Tibial nerve (tissue), 3 donors: ENCODE results near the gene ARHGAP6.

Experiments
- CTCF ChIP-seq, 5 experiments: fragments of 200-600 bp in 3 of 5; fragments of 450-650 bp in 2 of 5; sonication (generic) in 3 of 5; IDR thresholded peaks; one replicate each; pipeline ENCODE4 v1.5.1; 2016 to 2019; ENCODE audit warnings: antibody characterized with exemption in 5 of 5, mild to moderate bottlenecking in 3 of 5, moderate library complexity in 2 of 5
- POLR2A ChIP-seq, 2 donors: fragments of 450-650 bp; IDR thresholded peaks; one replicate each; pipeline ENCODE4 v1.6.1; 2017; ENCODE audit warnings: antibody characterized with exemption in 2 of 2, mild to moderate bottlenecking in 2 of 2, moderate library complexity in 2 of 2

- no peak for TF ChIP-seq POLR2A (IDR thresholded peaks at IDR 0.05)
- no peak for TF ChIP-seq CTCF (IDR thresholded peaks at IDR 0.05)
These were observed 575.9 kb downstream of the ARHGAP6 start for GRCh38 chrX:11089802-11090201.
